ENCODE results near the gene CTH. TPM values are rescaled to one million over a fixed set of nuclear protein-coding genes. Genes with fewer than 3 reads are reported as not detected.
"Not testable (repeated sequence)": the region's sequence is repeated elsewhere in the genome, so short reads cannot be mapped to it uniquely, and the experiment has no call there.

The CTH gene
- total and polyA plus RNA-seq, 12 donors: 0.97 to 65.0 (median 5.4) TPM

GRCh38 chr1:70477090-70477489, 66.0 kb downstream of the CTH start:
- TF ChIP-seq POLR2A (IDR thresholded peaks at IDR 0.05) (no peak), CTCF (IDR thresholded peaks at IDR 0.05) (no peak)
- no peaks in the 10 kb centered on the region for H3K36me3 ChIP-seq (replicated peaks in 1 of 2)
- H3K9me3 ChIP-seq (replicated peaks in 1 of 3): no peaks in the 10 kb centered on the region
- intact Hi-C loops (cut with DNase I): no loop called here
- H3K4me3 ChIP-seq: no peak overlapping the region
- H3K27ac ChIP-seq: no peak overlapping the region
- DNase-seq: no peak
- no peaks in the 10 kb centered on the region for H3K27me3 ChIP-seq
- 91 to 96% (median 94%) methylated on average over 12 of the region's 12 CpGs for WGBS, 4 donors
- no peaks in the 10 kb centered on the region for H3K4me1 ChIP-seq (replicated peaks in 1 of 2)

DNA sequence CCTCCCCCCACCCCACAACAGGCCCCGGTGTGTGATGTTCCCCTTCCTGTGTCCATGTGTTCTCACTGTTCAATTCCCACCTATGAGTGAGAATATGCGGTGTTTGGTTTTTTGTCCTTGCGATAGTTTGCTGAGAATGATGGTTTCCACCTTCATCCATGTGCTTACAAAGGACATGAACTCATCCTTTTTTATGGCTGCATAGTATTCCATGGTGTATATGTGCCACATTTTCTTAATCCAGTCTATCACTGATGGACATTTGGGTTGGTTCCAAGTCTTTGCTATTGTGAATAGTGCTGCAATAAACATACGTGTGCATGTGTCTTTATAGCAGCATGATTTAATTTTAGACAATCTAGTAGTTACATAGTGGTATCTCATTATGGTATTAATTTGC, 66.8 kb downstream of the CTH start:
- H3K9me3 ChIP-seq (replicated peaks in 1 of 3); H3K4me3 ChIP-seq; DNase-seq; H3K4me1 ChIP-seq (replicated peaks in 1 of 2); H3K36me3 ChIP-seq (replicated peaks in 1 of 2); intact Hi-C loops (cut with DNase I); H3K27me3 ChIP-seq; H3K27ac ChIP-seq: not testable (repeated sequence)
- WGBS, 4 donors: 92 to 99% (median 92%) methylated on average over 4 of the region's 4 CpGs

DNA sequence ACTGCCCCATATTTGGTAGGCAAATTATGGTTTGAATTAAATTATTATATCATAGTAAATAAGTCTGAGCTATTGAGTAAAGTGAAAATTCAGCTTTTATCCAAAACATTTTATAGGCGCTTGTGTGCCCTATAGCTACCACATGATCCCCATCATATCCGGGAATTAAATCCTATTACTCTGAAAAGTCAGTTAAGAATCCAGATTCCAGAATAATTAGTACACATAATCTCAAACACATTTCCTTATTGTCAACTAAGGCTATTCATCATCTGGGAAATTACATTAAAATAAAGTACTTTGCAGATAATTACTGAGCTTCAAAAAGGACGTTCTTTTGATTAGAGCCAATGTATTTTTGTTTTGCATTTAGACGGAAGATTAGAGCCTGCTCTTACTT, 72.3 kb downstream of the CTH start:
- intact Hi-C loops (cut with DNase I): no loop called here
- DNase-seq: no peak
- Histone ChIP-seq H3K4me1 (replicated peaks in 1 of 2) (peaks cover 0 to 3% of the 10 kb centered on the region in 2 donors), H3K27ac (no peak overlapping the region), H3K4me3 (no peak overlapping the region), H3K36me3 (replicated peaks in 1 of 2) (no peaks in the 10 kb centered on the region), H3K9me3 (replicated peaks in 1 of 3) (no peaks in the 10 kb centered on the region), H3K27me3 (no peaks in the 10 kb centered on the region)
- WGBS, 4 donors: 79 to 86% (median 83%) methylated on average over 4 of the region's 4 CpGs
- no peak for TF ChIP-seq CTCF (IDR thresholded peaks at IDR 0.05)
- TF ChIP-seq POLR2A (IDR thresholded peaks at IDR 0.05): no peak

GRCh38 chr1:70485624-70486023, 74.6 kb downstream of the CTH start:
- TF ChIP-seq POLR2A (IDR thresholded peaks at IDR 0.05) (no peak), CTCF (IDR thresholded peaks at IDR 0.05) (no peak)
- intact Hi-C loops (cut with DNase I): no loop called here
- H3K4me3 ChIP-seq: no peak overlapping the region
- H3K9me3 ChIP-seq (replicated peaks in 1 of 3): no peaks in the 10 kb centered on the region
- no peaks in the 10 kb centered on the region for H3K27me3 ChIP-seq
- DNase-seq: no peak
- WGBS, 4 donors: 59 to 66% (median 63%) methylated on average over 4 of the region's 4 CpGs
- H3K4me1 ChIP-seq (replicated peaks in 1 of 2): peaks cover 0 to 3% of the 10 kb centered on the region in 2 donors
- no peak overlapping the region for H3K27ac ChIP-seq
- H3K36me3 ChIP-seq (replicated peaks in 1 of 2): no peaks in the 10 kb centered on the region

GRCh38 chr1:70486676-70487458, 75.8 kb downstream of the CTH start:
- Histone ChIP-seq H3K27me3 (no peaks in the 10 kb centered on the region), H3K27ac (no peak overlapping the region), H3K9me3 (replicated peaks in 1 of 3) (no peaks in the 10 kb centered on the region), H3K4me1 (replicated peaks in 1 of 2) (peaks cover 0 to 3% of the 10 kb centered on the region in 2 donors), H3K36me3 (replicated peaks in 1 of 2) (no peaks in the 10 kb centered on the region), H3K4me3 (no peak overlapping the region)
- intact Hi-C loops (cut with DNase I): no loop called here
- 72 to 100% (median 83%) methylated on average over 1 to 2 of the region's 2 CpGs for WGBS, 4 donors
- TF ChIP-seq CTCF (IDR thresholded peaks at IDR 0.05) (no peak), POLR2A (IDR thresholded peaks at IDR 0.05) (no peak)
- DNase-seq: peak in 5 of 7 donors; percentile 20 to 40 (median 26)

All from adrenal gland (tissue), 12 donors.